HepG2 (cell line): ENCODE data around the gene NAV2. TPM values are rescaled to one million over a fixed set of nuclear protein-coding genes. Genes with fewer than 3 reads are reported as not detected.

Experiments used
- HMG20A ChIP-seq: IDR thresholded peaks from 2 replicates; pipeline ENCODE4 v1.6.1; 2016; ENCODE audit warnings: borderline replicate concordance
- HNF4G ChIP-seq, 2 experiments: sonication (generic) in 1 of 2; formaldehyde crosslinking in 1 of 2; IDR thresholded peaks; 2 replicates each; pipeline versions ENCODE4 v1.4.0 to v1.6.1; 2011 to 2020; ENCODE audit warnings: borderline replicate concordance in 2 of 2, low read depth in 2 of 2, mild to moderate bottlenecking in 2 of 2, low read length in 1 of 2, missing genetic modification reagents in 1 of 2, moderate library complexity in 1 of 2
- HNRNPH1 ChIP-seq: fragments of 200-400 bp; formaldehyde crosslinking; optimal IDR thresholded peaks from 2 replicates; pipeline ENCODE3; 2017; ENCODE audit warnings: mild to moderate bottlenecking, low read depth, low read length
- KLF9 ChIP-seq: IDR thresholded peaks from 2 replicates; pipeline ENCODE4 v1.6.1; 2016; ENCODE audit warnings: low read depth
- ZFP90 ChIP-seq: sonication (generic); formaldehyde crosslinking; IDR thresholded peaks from 2 replicates; pipeline ENCODE4 v1.8.0; 2022; ENCODE audit warnings: missing genetic modification reagents, mild to moderate bottlenecking, inconsistent platforms, borderline replicate concordance
- ZGPAT ChIP-seq: IDR thresholded peaks from 2 replicates; pipeline ENCODE4 v1.6.1; 2016; ENCODE audit warnings: mild to moderate bottlenecking
- ZNF138 ChIP-seq: sonication (generic); formaldehyde crosslinking; IDR thresholded peaks from 2 replicates; pipeline ENCODE4 v1.5.0; 2020; ENCODE audit warnings: mild to moderate bottlenecking, low read depth, missing genetic modification reagents
- ZNF207 ChIP-seq: fragments of 450-650 bp; IDR thresholded peaks from 2 replicates; pipeline ENCODE4 v1.6.1; 2016; ENCODE audit warnings: antibody characterized with exemption, borderline replicate concordance
- ZNF678 ChIP-seq: sonication (generic); formaldehyde crosslinking; IDR thresholded peaks from 2 replicates; pipeline ENCODE4 v1.4.0; 2020; ENCODE audit warnings: mild to moderate bottlenecking, missing genetic modification reagents
- ZSCAN5A ChIP-seq: sonication (generic); formaldehyde crosslinking; IDR thresholded peaks from 2 replicates; pipeline ENCODE4 v1.8.0; 2022; ENCODE audit warnings: mild to moderate bottlenecking, missing genetic modification reagents, borderline replicate concordance
- polyA plus RNA-seq, 8 experiments: library from polyadenylated mRNA; depleted of rRNA in 3 of 8; stranded (reverse) in 7 of 8; unstranded in 1 of 8; fragments of >200 nt; fragmentation: Illumina TruSeq in 4 of 8; extraction: Trizol in 4 of 8; gene quantifications; 2 replicates each; pipeline versions ENCODE4 v1.2.1 to v1.2.3, GENCODE V29; 2011 to 2016; ENCODE audit warnings: low read depth in 4 of 8, missing spikeins in 1 of 8, mixed read lengths in 1 of 8; ENCODE audit not compliant: insufficient read depth in 1 of 8
- total RNA-seq, 5 experiments: library from RNA; depleted of rRNA; stranded (reverse); fragments of >200 nt; fragmentation: Illumina TruSeq; extraction: Trizol; gene quantifications; 2 replicates each; pipeline ENCODE4 v1.2.3, GENCODE V29; 2016; ENCODE audit warnings: low read depth in 1 of 5
- TF ChIP-seq, protein P1 (sequence below): sonication (generic); formaldehyde crosslinking; IDR thresholded peaks from 2 replicates; pipeline ENCODE4 v1.4.0; 2020; ENCODE audit warnings: missing genetic modification reagents
- TF ChIP-seq, protein P2 (sequence below): sonication (generic); formaldehyde crosslinking; IDR thresholded peaks from 2 replicates; pipeline ENCODE4 v1.4.0; 2020; ENCODE audit warnings: mild to moderate bottlenecking, missing genetic modification reagents

The NAV2 gene
- total and polyA plus RNA-seq, 2 of the 13 experiments (the other 11 are each of a cell fraction or from before 2014, with no cell fraction given): 9.3 to 34.6 TPM

GRCh38 chr11:20002312-20003216 is 289.9 kb downstream of the NAV2 start (continued):
- TF ChIP-seq ZSCAN5A (CRISPR knock-in tag) (no peak), ZFP90 (no peak), ZNF678 (no peak), HNF4G (IDR thresholded peaks at IDR 0.05; ENCODE audit: borderline replicate concordance, low read depth, low read length) (no peak; the same call in 1 of the 2 replicates), HNF4G (CRISPR knock-in tag; IDR thresholded peaks at IDR 0.05; ENCODE audit: borderline replicate concordance, low read depth) (no peak), KLF9 (CRISPR knock-in tag) (peak; percentile 15; the same call in 1 of the 2 replicates), ZNF207 (no peak), HNRNPH1 (no peak), HMG20A (CRISPR knock-in tag) (peak; percentile 49; the same call in 1 of the 2 replicates), ZGPAT (CRISPR knock-in tag) (0 out of 2 replicates have a peak, but pooled peaks have one; percentile 49), ZNF138 (no peak)
- TF ChIP-seq, protein P1, sequence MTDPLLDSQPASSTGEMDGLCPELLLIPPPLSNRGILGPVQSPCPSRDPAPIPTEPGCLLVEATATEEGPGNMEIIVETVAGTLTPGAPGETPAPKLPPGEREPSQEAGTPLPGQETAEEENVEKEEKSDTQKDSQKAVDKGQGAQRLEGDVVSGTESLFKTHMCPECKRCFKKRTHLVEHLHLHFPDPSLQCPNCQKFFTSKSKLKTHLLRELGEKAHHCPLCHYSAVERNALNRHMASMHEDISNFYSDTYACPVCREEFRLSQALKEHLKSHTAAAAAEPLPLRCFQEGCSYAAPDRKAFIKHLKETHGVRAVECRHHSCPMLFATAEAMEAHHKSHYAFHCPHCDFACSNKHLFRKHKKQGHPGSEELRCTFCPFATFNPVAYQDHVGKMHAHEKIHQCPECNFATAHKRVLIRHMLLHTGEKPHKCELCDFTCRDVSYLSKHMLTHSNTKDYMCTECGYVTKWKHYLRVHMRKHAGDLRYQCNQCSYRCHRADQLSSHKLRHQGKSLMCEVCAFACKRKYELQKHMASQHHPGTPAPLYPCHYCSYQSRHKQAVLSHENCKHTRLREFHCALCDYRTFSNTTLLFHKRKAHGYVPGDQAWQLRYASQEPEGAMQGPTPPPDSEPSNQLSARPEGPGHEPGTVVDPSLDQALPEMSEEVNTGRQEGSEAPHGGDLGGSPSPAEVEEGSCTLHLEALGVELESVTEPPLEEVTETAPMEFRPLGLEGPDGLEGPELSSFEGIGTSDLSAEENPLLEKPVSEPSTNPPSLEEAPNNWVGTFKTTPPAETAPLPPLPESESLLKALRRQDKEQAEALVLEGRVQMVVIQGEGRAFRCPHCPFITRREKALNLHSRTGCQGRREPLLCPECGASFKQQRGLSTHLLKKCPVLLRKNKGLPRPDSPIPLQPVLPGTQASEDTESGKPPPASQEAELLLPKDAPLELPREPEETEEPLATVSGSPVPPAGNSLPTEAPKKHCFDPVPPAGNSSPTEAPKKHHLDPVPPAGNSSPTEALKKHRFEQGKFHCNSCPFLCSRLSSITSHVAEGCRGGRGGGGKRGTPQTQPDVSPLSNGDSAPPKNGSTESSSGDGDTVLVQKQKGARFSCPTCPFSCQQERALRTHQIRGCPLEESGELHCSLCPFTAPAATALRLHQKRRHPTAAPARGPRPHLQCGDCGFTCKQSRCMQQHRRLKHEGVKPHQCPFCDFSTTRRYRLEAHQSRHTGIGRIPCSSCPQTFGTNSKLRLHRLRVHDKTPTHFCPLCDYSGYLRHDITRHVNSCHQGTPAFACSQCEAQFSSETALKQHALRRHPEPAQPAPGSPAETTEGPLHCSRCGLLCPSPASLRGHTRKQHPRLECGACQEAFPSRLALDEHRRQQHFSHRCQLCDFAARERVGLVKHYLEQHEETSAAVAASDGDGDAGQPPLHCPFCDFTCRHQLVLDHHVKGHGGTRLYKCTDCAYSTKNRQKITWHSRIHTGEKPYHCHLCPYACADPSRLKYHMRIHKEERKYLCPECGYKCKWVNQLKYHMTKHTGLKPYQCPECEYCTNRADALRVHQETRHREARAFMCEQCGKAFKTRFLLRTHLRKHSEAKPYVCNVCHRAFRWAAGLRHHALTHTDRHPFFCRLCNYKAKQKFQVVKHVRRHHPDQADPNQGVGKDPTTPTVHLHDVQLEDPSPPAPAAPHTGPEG (CRISPR knock-in tag): no peak
- TF ChIP-seq, protein P2, sequence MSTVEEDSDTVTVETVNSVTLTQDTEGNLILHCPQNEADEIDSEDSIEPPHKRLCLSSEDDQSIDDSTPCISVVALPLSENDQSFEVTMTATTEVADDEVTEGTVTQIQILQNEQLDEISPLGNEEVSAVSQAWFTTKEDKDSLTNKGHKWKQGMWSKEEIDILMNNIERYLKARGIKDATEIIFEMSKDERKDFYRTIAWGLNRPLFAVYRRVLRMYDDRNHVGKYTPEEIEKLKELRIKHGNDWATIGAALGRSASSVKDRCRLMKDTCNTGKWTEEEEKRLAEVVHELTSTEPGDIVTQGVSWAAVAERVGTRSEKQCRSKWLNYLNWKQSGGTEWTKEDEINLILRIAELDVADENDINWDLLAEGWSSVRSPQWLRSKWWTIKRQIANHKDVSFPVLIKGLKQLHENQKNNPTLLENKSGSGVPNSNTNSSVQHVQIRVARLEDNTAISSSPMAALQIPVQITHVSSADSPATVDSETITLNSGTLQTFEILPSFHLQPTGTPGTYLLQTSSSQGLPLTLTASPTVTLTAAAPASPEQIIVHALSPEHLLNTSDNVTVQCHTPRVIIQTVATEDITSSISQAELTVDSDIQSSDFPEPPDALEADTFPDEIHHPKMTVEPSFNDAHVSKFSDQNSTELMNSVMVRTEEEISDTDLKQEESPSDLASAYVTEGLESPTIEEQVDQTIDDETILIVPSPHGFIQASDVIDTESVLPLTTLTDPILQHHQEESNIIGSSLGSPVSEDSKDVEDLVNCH (CRISPR knock-in tag): no peak
